Small intestine (tissue), 7 donors: Measurements from ENCODE around the gene FHIT. TPM values are rescaled to one million over a fixed set of nuclear protein-coding genes. Genes with fewer than 3 reads are reported as not detected.
A peak's percentile ranks its signal among the peaks of the same experiment; 100 is the strongest.

Experiments used
- DNase-seq, 2 donors: peaks; one replicate each; pipeline versions ENCODE4 v3.0.0 to v3.0.0-alpha.2; 2013
- FAIRE-seq: peaks from 2 replicates; lab custom pipeline; 2012; peaks lifted over from hg19 to GRCh38; lab: Jason Lieb, UNC
- H3K27ac ChIP-seq, 3 donors: one replicate each; pipeline ENCODE4 v1.5.1; 2013; ENCODE audit warnings: low read length in 2 of 3, mild to moderate bottlenecking in 2 of 3, control low read depth in 1 of 3, inconsistent platforms in 1 of 3, low read depth in 1 of 3, moderate library complexity in 1 of 3
- H3K27me3 ChIP-seq, 3 donors: one replicate each; pipeline ENCODE4 v1.6.1; 2013; ENCODE audit warnings: low read length in 3 of 3, inconsistent platforms in 1 of 3; ENCODE audit not compliant: control insufficient read depth in 3 of 3, insufficient read depth in 3 of 3
- H3K36me3 ChIP-seq, 3 donors: one replicate each; pipeline ENCODE4 v1.6.1; 2013; ENCODE audit warnings: low read length in 3 of 3, inconsistent platforms in 1 of 3, low read depth in 1 of 3, mild to moderate bottlenecking in 1 of 3, moderate library complexity in 1 of 3; ENCODE audit not compliant: control insufficient read depth in 3 of 3, insufficient read depth in 2 of 3
- H3K4me1 ChIP-seq, 3 donors: one replicate each; pipeline ENCODE4 v1.6.1; 2013; ENCODE audit warnings: low read length in 2 of 3, inconsistent platforms in 1 of 3, low read depth in 1 of 3, mild to moderate bottlenecking in 1 of 3, moderate library complexity in 1 of 3; ENCODE audit not compliant: control insufficient read depth in 3 of 3, insufficient read depth in 2 of 3
- H3K4me3 ChIP-seq, 3 donors: one replicate each; pipeline ENCODE4 v1.5.1; 2013; ENCODE audit warnings: low read length in 3 of 3, control low read depth in 1 of 3, inconsistent platforms in 1 of 3, low read depth in 1 of 3, mild to moderate bottlenecking in 1 of 3, moderate library complexity in 1 of 3
- H3K9me3 ChIP-seq, 2 donors: one replicate each; pipeline ENCODE4 v1.6.1; 2013; ENCODE audit warnings: low read depth in 1 of 2, low read length in 1 of 2; ENCODE audit not compliant: control insufficient read depth in 2 of 2, insufficient read depth in 1 of 2
- WGBS, 3 donors: extraction: QIAGEN DNeasy Blood & Tissue Kit; methylation state at CpG; one replicate each; pipeline ENCODE4 v1.1.7; 2013; 5-methylcytosine and 5-hydroxymethylcytosine counted together
- polyA plus RNA-seq, 4 donors: library from polyadenylated mRNA; stranded (reverse) in 3 of 4; unstranded in 1 of 4; fragments of 200-250 nt in 3 of 4; fragments of 120-200 nt in 1 of 4; gene quantifications; one replicate each; pipeline versions ENCODE4 v1.2.1 to v1.2.3, GENCODE V29; 2013
- donor health status: healthy with polysubstance abuse.
- donor health status: control.
- donor health status: control.
- donor health status: Bipolar disorder and iron deficiency.
- donor health status: healthy.

FHIT gene
- polyA plus RNA-seq, 4 donors: 4.4 to 30.4 (median 7.0) TPM

DNA sequence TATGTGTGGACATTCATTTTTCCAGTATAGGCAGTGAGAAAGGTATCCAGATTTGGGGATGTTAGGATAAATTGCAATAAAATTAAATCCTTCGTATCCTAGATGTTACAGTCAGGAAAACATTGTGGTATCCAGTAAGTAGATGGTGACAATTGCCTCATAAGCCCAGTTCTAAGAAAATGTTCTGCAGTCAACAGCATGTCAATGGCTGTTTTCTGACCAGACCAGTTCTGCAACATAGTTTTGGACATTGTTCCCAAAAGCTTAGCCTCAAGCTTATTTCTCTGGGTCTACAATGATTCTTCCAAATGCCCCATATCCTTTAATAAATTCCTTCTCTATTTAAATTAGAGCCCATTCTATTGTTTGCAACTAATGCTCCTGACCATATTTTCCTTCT, 480.7 kb downstream of the FHIT start:
- FAIRE-seq (no peak), DNase-seq (no peak)
- Histone ChIP-seq H3K27me3 (no peaks in the 10 kb centered on the region), H3K9me3 (peaks cover 3 to 8% of the 10 kb centered on the region in 2 donors), H3K4me3 (no peak overlapping the region), H3K4me1 (no peaks in the 10 kb centered on the region), H3K36me3 (no peaks in the 10 kb centered on the region), H3K27ac (no peak overlapping the region)
- 56 to 89% (median 85%) methylated on average over 1 of the region's 1 CpG for WGBS, 3 donors

DNA sequence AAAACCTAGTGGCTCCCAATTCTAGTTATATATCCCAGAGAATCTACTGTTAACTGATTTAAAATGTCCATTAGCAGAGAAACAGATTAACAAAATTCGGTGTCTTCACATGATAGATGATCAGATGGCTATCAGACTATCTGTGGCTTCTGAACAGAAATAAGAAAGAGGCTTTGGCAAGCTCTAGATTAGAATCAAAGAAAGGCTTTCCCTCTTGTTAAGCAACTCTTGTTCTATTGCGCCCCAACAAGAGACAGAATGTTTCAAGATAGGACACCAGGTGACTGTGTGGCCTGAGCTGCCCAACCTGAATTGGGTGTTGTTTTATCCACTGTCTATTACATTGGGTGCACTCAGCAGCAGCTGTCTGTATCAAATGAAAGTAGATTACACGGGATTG, 483.7 kb downstream of the FHIT start:
- DNase-seq (no peak), FAIRE-seq (no peak)
- Histone ChIP-seq H3K36me3 (no peaks in the 10 kb centered on the region), H3K9me3 (no peaks in the 10 kb centered on the region), H3K27ac (no peak overlapping the region), H3K27me3 (no peaks in the 10 kb centered on the region), H3K4me1 (no peaks in the 10 kb centered on the region), H3K4me3 (no peak overlapping the region)
- 59 to 77% (median 64%) methylated on average over 3 of the region's 3 CpGs for WGBS, 3 donors

DNA sequence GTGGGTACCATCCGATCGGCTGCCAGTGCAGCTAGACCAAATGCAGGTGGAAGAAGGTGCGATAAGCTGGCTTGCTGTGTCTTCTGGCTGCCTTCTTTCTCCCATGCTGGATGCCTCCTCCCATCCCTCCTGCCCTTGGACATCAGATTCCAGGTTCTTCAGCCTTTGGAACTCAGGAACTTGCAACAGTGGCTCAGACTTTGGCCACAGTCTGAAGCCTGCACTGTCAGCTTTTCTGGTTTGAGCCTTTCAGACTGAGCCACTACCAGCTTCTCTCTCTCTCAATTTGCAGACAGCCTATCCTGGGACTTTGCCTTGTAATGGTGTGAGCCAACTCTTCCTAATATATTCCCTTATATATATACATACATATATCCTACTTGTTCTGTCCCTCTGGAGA, 485.5 kb downstream of the FHIT start:
- Histone ChIP-seq H3K27ac (no peak overlapping the region), H3K4me1 (no peaks in the 10 kb centered on the region), H3K36me3 (no peaks in the 10 kb centered on the region), H3K9me3 (no peaks in the 10 kb centered on the region), H3K4me3 (no peak overlapping the region), H3K27me3 (no peaks in the 10 kb centered on the region)
- FAIRE-seq: no peak
- DNase-seq: peak; percentile 8 to 44
- 89 to 97% (median 96%) methylated on average over 3 of the region's 3 CpGs for WGBS, 3 donors

DNA sequence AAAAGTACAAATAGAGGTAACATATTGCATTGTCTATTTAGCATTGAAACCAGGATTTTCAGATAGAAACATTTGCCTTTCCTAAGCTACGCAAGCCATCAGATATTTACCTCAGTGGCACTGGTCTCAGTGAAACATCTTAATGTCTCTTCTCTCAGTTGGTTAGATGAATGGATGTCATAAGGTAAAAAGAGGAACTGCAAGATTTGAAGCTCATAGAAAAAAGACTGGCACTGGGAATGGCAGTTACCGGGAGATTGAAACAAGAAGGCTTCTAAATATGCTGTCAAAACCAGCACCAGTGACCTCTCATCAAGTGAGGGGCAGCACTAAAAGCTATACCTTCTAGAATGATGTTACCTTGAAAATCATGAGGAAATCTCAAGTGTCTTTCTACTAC, 486.4 kb downstream of the FHIT start:
- DNase-seq (no peak), FAIRE-seq (no peak)
- Histone ChIP-seq H3K4me3 (no peak overlapping the region), H3K27me3 (no peaks in the 10 kb centered on the region), H3K36me3 (no peaks in the 10 kb centered on the region), H3K9me3 (no peaks in the 10 kb centered on the region), H3K4me1 (no peaks in the 10 kb centered on the region), H3K27ac (no peak overlapping the region)
- WGBS, 3 donors: 90 to 98% (median 98%) methylated on average over 2 of the region's 2 CpGs

DNA sequence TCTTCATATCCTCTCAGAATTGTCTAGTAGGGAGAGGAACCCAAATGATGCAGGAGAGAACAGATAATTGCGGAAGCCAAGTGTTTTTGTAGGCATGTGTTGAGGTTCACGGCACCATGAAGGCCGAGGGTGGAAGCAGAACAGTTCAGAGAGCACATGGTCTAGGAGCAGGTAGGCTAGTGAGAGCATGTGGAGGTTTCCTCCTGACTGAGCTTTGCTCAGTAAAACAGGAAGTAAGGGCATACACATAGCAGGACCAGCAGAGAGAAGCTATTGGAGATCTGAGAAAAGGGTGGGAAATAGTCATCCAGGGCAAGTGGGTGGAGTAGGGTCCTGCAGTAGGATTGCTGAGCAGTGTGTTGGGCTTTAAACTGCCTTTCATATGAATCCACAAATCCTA, 491.1 kb downstream of the FHIT start:
- no peaks in the 10 kb centered on the region for H3K4me1 ChIP-seq
- no peaks in the 10 kb centered on the region for H3K36me3 ChIP-seq
- no peaks in the 10 kb centered on the region for H3K9me3 ChIP-seq
- H3K27ac ChIP-seq: no peak overlapping the region
- FAIRE-seq (no peak), DNase-seq (no peak)
- WGBS, 3 donors: 90 to 95% (median 92%) methylated on average over 3 of the region's 3 CpGs
- H3K27me3 ChIP-seq: no peaks in the 10 kb centered on the region
- H3K4me3 ChIP-seq: no peak overlapping the region

DNA sequence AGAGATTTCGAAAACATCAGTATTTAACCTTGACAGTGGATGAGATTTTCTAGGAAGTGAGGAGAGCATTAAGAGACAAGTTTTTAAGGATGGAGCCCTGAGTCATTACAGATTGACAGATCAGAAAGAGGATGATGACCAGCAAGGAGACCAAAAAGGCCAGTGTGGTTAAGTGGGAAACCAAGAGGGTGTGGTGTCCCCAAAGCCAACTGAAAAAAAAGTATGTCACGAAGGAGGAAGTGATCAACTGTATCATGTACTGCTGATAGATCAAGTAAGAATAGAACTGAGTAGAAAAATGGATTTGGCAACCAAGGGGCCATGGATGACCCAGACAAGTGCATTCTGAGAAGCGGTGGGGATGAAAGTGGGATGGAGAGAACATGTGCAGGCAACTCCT, 491.8 kb downstream of the FHIT start:
- Histone ChIP-seq H3K4me1 (no peaks in the 10 kb centered on the region), H3K36me3 (no peaks in the 10 kb centered on the region), H3K4me3 (no peak overlapping the region), H3K27ac (no peak overlapping the region), H3K27me3 (no peaks in the 10 kb centered on the region), H3K9me3 (no peaks in the 10 kb centered on the region)
- 83 to 95% (median 91%) methylated on average over 3 of the region's 3 CpGs for WGBS, 3 donors
- DNase-seq (no peak), FAIRE-seq (no peak)

DNA sequence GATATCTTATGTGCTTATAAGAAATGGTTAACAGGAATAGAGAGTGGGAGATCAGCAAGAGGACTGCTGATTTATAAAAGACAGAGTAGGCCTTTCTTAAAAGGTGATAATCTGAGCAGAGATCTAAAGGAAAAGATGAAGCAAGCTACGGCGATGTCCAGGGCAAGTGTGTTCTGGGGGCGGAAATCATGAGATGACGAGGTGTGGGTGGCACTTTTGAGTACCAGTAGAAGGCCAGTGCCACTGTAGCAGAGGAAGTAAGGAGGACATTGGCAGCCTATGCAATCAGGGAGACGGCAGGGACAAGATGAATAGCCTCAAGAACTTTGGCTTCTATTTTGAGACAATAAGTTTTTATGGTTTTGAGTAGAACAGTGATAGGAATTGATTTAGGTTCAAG, 492.4 kb downstream of the FHIT start:
- no peaks in the 10 kb centered on the region for H3K27me3 ChIP-seq
- no peaks in the 10 kb centered on the region for H3K4me1 ChIP-seq
- 91 to 96% (median 93%) methylated on average over 5 of the region's 5 CpGs for WGBS, 3 donors
- H3K9me3 ChIP-seq: no peaks in the 10 kb centered on the region
- FAIRE-seq (no peak), DNase-seq (no peak)
- H3K4me3 ChIP-seq: no peak overlapping the region
- no peak overlapping the region for H3K27ac ChIP-seq
- H3K36me3 ChIP-seq: no peaks in the 10 kb centered on the region

DNA sequence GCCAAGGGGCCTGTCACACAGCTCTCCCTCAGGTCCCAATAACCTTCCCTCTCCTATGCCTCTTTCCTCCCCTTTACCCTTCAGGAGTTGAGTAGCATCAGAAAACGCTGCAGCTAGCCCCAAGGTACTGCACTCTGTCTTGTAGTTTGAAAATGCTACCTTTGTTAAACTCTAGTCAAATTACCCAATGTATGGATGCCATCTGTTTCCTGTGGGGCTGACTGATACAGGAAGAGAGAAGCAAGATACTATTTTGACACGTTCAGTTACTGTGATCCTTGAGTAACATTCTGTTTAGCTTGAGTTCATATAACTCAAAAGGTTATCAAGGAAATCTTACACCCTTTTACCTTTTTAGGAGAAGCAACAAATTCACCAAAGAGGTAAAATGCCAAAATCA, 493.1 kb downstream of the FHIT start:
- Histone ChIP-seq H3K4me1 (no peaks in the 10 kb centered on the region), H3K4me3 (no peak overlapping the region), H3K27ac (no peak overlapping the region), H3K27me3 (no peaks in the 10 kb centered on the region), H3K36me3 (no peaks in the 10 kb centered on the region), H3K9me3 (no peaks in the 10 kb centered on the region)
- 73 to 93% (median 78%) methylated on average over 2 of the region's 2 CpGs for WGBS, 3 donors
- no peak for DNase-seq
- FAIRE-seq: no peak

DNA sequence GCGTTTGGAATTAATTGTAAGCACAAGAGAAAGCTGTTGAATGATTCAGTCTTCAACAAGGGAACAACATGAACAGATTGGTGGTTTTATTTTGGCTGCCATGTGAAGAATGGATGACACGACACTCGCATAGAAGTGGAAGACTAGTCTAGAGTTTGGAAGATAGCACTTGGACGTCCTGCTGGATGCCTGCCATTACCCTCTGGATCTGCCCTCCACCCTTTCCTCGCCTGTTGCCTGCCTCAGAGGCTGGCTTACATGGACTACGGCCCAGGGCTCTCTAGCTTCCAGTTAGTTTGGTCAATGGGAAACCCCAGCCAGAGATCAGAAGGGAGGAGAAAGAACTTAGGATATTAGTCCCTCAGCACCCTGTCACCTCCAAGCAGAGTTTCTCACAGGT, 493.5 kb downstream of the FHIT start:
- Histone ChIP-seq H3K27ac (no peak overlapping the region), H3K4me1 (no peaks in the 10 kb centered on the region), H3K27me3 (no peaks in the 10 kb centered on the region), H3K4me3 (no peak overlapping the region), H3K36me3 (no peaks in the 10 kb centered on the region), H3K9me3 (no peaks in the 10 kb centered on the region)
- DNase-seq (no peak), FAIRE-seq (no peak)
- 74 to 82% (median 76%) methylated on average over 6 of the region's 6 CpGs for WGBS, 3 donors
